GM12872 (cell line): ENCODE results near the gene SCARB1.

Source experiments
- CTCF ChIP-seq: IDR thresholded peaks from 3 replicates; pipeline ENCODE4 v1.5.1; 2011; ENCODE audit warnings: low read depth, mild to moderate bottlenecking, low read length, moderate library complexity; ENCODE audit not compliant: insufficient read depth

The SCARB1 gene

GRCh38 chr12:124753228-124753591 is 110.5 kb downstream of the SCARB1 start:
- no peak for TF ChIP-seq CTCF

GRCh38 chr12:124752437-124753227 is 111.0 kb downstream of the SCARB1 start:
- no peak for TF ChIP-seq CTCF

DNA sequence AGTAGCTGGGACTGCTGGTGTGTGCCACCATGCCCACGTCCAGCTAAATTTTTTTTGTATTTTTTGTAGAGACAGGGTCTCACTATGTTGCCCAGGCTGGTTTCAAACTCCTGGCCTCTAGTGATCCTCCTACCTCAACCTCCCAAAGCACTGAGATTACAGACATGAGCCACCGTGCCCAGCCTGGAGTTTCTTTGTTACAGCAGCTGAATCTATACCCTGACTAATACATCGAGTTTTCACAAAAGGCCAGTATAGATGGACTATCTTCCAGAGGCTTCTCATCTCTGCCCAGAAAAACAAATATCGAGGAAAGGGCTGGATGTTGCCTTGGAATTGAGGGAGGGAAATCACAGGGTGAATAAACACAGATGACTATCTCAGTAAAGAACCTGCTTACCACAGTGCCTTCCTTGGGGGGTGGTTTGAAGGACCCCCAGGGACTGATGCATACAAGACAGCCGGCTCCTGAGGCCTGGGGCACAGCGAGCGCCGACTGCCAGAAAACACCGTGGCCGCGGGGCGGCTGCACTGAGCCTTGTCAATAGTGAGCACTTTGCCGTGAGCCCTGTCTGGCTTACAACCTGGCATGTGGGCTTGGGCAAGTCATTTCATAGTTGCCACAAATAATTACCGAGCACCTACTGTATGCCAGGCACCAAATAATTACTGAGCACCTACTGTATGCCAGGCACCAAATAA is 111.9 kb downstream of the SCARB1 start:
- no peak for TF ChIP-seq CTCF

DNA sequence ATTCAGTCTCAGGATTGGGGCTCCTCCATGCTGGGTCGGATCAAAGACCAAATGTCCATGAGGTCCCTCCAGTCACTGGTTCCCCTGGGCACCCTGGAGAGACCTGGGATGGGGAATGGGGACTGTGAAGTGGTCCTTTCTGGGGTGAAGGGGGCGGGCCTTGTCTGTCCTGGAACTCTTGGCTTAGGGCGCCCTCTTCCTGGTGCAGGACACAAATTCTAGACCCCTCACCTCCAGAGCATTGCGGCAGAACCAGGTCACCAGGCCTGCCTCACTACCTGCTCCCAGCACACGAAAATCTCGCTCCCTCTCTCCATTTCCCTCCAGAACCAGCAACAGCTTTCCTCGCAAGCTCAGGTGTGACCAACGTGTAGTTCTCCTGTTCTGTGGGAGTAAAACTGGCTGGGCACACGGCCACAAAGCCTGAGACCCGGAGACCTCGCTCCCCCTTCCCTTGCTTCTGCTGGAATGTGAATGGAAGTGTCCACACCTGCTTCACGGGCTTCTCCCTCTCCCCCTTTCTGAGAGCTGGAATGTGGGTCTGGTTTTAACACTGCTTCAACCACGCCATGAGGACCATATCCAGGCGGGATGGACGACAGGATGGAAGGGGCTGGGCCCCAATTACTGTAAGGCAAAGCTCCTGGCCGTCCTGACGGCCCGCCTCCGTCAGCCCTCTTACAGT is 112.7 kb downstream of the SCARB1 start:
- TF ChIP-seq CTCF, result peak; percentile 29; the same call in 1 of the 3 replicates

- TF ChIP-seq CTCF, result no peak
These were observed 113.5 kb downstream of the SCARB1 start for GRCh38 chr12:124750149-124750656.

- TF ChIP-seq CTCF, result no peak
These were observed 113.9 kb downstream of the SCARB1 start for GRCh38 chr12:124749725-124750124.
